ENCODE data around the gene ADAMTS1. TPM values are rescaled to one million over a fixed set of nuclear protein-coding genes. Genes with fewer than 3 reads are reported as not detected.

ADAMTS1 gene
- 12.8 and 16.3 TPM in 2 replicates for total RNA-seq
- 13.7 and 15.4 TPM in 2 replicates for polyA plus RNA-seq
- polyA plus RNA-seq (2011; cell fraction: cytosol; rRNA removed): 25.4 and 31.6 TPM in 2 replicates
- polyA plus RNA-seq (2011; cell fraction: nucleus; rRNA removed): 143 and 144 TPM in 2 replicates
- polyA plus RNA-seq (2012): 30.0 and 52.8 TPM in 2 replicates
- polyA minus RNA-seq: 32.4 and 54.6 TPM in 2 replicates
- polyA minus RNA-seq (2011; cell fraction: cytosol; rRNA and poly(A)+ RNA removed): 218 TPM
- 106 and 148 TPM in 2 replicates for polyA minus RNA-seq (2011; cell fraction: nucleus; rRNA and poly(A)+ RNA removed)
- Bru-seq, nascent RNA: percentile 86 among the genes with signal in this experiment
- percentile 65 among the genes with signal in this experiment for BruChase-seq, experiment 1, labeled RNA remaining after a 6-hour chase
- percentile 83 among the genes with signal in this experiment for BruChase-seq, experiment 2, labeled RNA remaining after a 2-hour chase
- long read RNA-seq, full-length matches to known transcripts: 13 of 21 reads
- long read RNA-seq, partial matches to known transcripts: 2 of 21 reads
- long read RNA-seq, other reads (novel, unspliced or antisense): 6 of 21 reads

DNA sequence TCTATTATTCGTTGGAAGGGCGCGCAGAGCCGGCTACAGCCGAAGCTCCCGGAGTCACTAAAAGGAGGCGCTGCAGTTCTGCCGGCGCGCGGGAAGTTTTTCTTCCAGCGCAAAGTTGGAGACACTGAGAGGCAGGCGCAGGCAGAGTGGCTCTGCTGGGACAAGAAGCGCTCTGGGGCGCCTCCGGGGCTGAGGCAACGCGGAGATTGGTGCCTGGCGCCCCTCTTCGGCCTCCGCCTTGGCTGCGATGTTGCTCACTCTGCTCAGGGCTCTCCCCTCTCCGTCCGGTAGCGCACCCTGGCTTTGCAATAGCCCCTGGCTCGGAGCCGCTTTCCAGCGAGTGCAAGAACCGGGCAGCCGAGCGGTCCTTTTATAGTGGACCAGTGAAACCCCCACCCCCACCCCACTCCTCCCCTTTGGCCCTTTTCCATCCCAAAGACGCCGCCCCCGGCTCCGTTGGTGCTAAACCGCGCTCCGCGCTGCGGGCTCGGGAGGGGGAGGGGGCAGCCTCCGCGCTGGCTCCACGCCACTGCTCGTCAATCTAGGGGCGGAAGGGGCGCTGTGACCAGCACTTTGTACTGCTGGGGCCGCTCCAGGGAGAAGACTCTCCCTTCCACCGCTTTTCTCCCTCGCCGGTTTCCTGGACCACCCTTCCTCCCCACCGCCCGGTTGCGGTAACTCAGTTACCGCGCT is at the start of gene ADAMTS1:
TSS of gene ADAMTS1 (minus strand) at position 344 of the 693 bp plus-strand sequence. CDS start 455 bp downstream, outside the sequence.
- peak within 1 kb of the TSS; percentile 90 for H2AFZ ChIP-seq (ENCODE audit: low read depth, low read length)
- no peaks in the 10 kb centered on the region for H3K9me1 ChIP-seq (replicated peaks; ENCODE audit: control insufficient read depth, extremely low read depth, insufficient read depth, low read length)
- H3K27me3 ChIP-seq (ENCODE audit: control insufficient read depth in 2 of 2, insufficient read depth in 2 of 2, low read length in 2 of 2): peaks cover 5 to 16% of the 10 kb centered on the region in 2 experiments
- peak within 1 kb of the TSS; percentile 91 for H3K4me2 ChIP-seq (ENCODE audit: insufficient read depth, low read length)
- peaks cover 39% of the 10 kb centered on the region for H3K4me1 ChIP-seq (ENCODE audit: control insufficient read depth, extremely low read depth, insufficient read depth, low read length)
- intact Hi-C loops (cut with micrococcal nuclease): loop anchor here (1.0 to 10.0 kb wide), 7 partner anchors 803 to 1792 kb away; no protein-coding TSS in a partner anchor
- peak in 1 of 2 donors; percentile 6 for TF ChIP-seq CTCF (IDR thresholded peaks at IDR 0.05; ENCODE audit: extremely low read depth in 1 of 2, insufficient read depth in 1 of 2, low read depth in 1 of 2, low read length in 2 of 2)
- TF ChIP-seq FOS (IDR thresholded peaks at IDR 0.05; ENCODE audit: borderline replicate concordance, insufficient read depth, low read length): no peak
- no peak for TF ChIP-seq MYC (IDR thresholded peaks at IDR 0.05; ENCODE audit: low read depth, low read length)
- peak; percentile 84 for TF ChIP-seq POLR2AphosphoS5 (IDR thresholded peaks at IDR 0.05; ENCODE audit: insufficient read depth, low read depth, low read length)
- peak; percentile 97 for TF ChIP-seq POLR2A (IDR thresholded peaks at IDR 0.05; ENCODE audit: low read depth, low read length)
- peaks cover 0 to 2% of the 10 kb centered on the region in 2 experiments for H3K36me3 ChIP-seq (ENCODE audit: control insufficient read depth in 2 of 2, extremely low read depth in 1 of 2, insufficient read depth in 2 of 2, low read length in 2 of 2)
- DNase-seq (ENCODE audit: low read depth, low spot score) (peak; percentile 77), FAIRE-seq (peak; percentile 60)
- dilution Hi-C loops (cut with MboI; ENCODE audit: extremely low pct_ligation_motif_present, low sequenced_read_pairs): no loop called here
- TSS peak; percentile 51 for BruUV-seq (replicated peaks)
- peak within 1 kb of the TSS; percentile 86 for H3K9ac ChIP-seq (replicated peaks; ENCODE audit: extremely low read depth, insufficient read depth, low read length)
- H3K9me3 ChIP-seq (replicated peaks; ENCODE audit: control insufficient read depth, insufficient read depth, low read length): no peaks in the 10 kb centered on the region
- H3K4me3 ChIP-seq (replicated peaks in 1 of 3; ENCODE audit: insufficient read depth in 1 of 3, low read depth in 1 of 3, low read length in 3 of 3): peak within 1 kb of the TSS; percentile 64 to 80 (median 78)
- H4K20me1 ChIP-seq (replicated peaks; ENCODE audit: control insufficient read depth, extremely low read depth, insufficient read depth, low read length): no peaks in the 10 kb centered on the region
- peak within 1 kb of the TSS; percentile 80 for H3K27ac ChIP-seq (ENCODE audit: insufficient read depth, low read depth, low read length)
- CTCF ChIA-PET: interaction anchor here (0.8 to 6.8 kb wide), 12 partner anchors 11 to 1900 kb away, joined by 3 to 131 read pairs (median 4); no protein-coding TSS in a partner anchor
- peaks cover 13% of the 10 kb centered on the region for H3K79me2 ChIP-seq (ENCODE audit: control insufficient read depth, insufficient read depth, low read length)
- POLR2A ChIA-PET: interaction anchor here (0.8 to 1.7 kb wide), 3 partner anchors 1439 to 1900 kb away, joined by 3 to 4 read pairs (median 4); no protein-coding TSS in a partner anchor

Measured in endothelial cell of umbilical vein (primary cell).